Effector memory CD4-positive, alpha-beta T cell (primary cell): ENCODE measurements around the gene RFXANK.
"Not testable (repeated sequence)": the region's sequence is repeated elsewhere in the genome, so short reads cannot be mapped to it uniquely, and the experiment has no call there.

ENCODE experiments used
- DNase-seq, 3 donors: peaks; one replicate each; pipeline ENCODE4 v3.0.0-alpha.2; 2020
- H3K27ac ChIP-seq: 2 replicates; pipeline ENCODE4 v1.7.0; 2013; ENCODE audit warnings: mild to moderate bottlenecking, low read length, moderate library complexity; ENCODE audit not compliant: insufficient read depth, poor library complexity, severe bottlenecking
- H3K27me3 ChIP-seq: replicated peaks from 2 replicates; pipeline ENCODE4 v1.7.0; 2013; ENCODE audit warnings: mild to moderate bottlenecking, low read length; ENCODE audit not compliant: insufficient read depth, control insufficient read depth, poor library complexity, severe bottlenecking
- H3K36me3 ChIP-seq: 2 replicates; pipeline ENCODE4 v1.7.0; 2013; ENCODE audit warnings: mild to moderate bottlenecking, low read length, moderate library complexity; ENCODE audit not compliant: control insufficient read depth, insufficient read depth
- H3K4me1 ChIP-seq: 2 replicates; pipeline ENCODE4 v1.7.0; 2013; ENCODE audit warnings: low read length, mild to moderate bottlenecking; ENCODE audit not compliant: control insufficient read depth, insufficient read depth, poor library complexity, severe bottlenecking
- H3K4me3 ChIP-seq: 2 replicates; pipeline ENCODE4 v1.7.0; 2013; ENCODE audit warnings: low read length, low read depth, mild to moderate bottlenecking; ENCODE audit not compliant: insufficient read depth, poor library complexity, severe bottlenecking
- H3K9me3 ChIP-seq: 2 replicates; pipeline ENCODE4 v1.7.0; 2013; ENCODE audit warnings: mild to moderate bottlenecking, low read length, moderate library complexity; ENCODE audit not compliant: control insufficient read depth
- total RNA-seq, 3 donors: gene quantifications; one replicate each; lab custom pipeline; 2026; lab: John Stamatoyannopoulos, UW

RFXANK gene, protein sequence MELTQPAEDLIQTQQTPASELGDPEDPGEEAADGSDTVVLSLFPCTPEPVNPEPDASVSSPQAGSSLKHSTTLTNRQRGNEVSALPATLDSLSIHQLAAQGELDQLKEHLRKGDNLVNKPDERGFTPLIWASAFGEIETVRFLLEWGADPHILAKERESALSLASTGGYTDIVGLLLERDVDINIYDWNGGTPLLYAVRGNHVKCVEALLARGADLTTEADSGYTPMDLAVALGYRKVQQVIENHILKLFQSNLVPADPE
- total RNA-seq, result 23.0 to 28.7 (median 26.6) reads per million in 3 donors

DNA sequence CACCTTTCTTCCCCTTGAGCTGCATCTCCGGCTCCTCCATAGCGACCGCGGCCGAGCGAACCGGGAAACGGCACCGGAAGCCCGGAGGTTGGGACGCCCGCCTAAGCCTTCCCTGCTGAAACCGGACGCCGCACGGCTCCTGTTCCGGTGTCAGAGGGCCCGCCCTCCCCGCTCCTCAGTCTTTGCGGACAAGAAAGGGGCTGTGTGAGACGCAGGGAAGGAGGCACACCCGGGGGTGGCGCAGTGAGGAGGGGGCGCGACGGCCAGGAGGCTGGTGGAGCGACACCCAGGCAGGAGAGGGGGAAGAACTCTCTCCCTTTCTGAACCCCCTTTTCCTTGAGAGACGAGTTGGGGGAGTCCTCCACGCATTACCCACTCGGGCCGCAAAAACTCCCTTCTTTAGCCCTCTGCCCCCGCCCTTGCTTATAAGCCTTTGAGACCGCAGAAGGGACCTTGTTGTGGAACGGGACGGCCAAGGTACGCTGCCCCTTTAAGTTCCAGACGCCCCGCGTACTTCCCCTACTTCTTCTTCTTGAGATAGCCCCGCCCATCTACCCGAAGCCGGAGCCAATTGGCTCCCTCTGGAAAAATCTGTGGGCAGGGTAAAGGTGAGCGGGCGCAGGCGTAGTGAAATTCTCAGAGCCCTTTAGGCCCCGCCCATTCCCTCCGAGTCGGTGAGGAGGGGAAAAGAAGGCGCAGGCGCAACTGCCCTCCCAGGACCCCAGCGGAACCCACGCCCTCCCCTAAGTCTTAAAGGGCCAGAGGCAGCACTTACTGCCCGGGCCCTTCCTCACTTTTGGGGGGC lies at the start of gene RFXANK, which contains the start of gene BORCS8:
Gene RFXANK (plus strand): TSS at position 181 of the 805 bp plus-strand sequence. CDS start 1,689 bp downstream, outside the sequence.
Gene BORCS8 (minus strand): TSS at position 75 of the 805 bp plus-strand sequence. CDS start 35 bp downstream, at position 40.
- H3K4me1 ChIP-seq, result peaks cover 14% of the 10 kb centered on the region

DNA sequence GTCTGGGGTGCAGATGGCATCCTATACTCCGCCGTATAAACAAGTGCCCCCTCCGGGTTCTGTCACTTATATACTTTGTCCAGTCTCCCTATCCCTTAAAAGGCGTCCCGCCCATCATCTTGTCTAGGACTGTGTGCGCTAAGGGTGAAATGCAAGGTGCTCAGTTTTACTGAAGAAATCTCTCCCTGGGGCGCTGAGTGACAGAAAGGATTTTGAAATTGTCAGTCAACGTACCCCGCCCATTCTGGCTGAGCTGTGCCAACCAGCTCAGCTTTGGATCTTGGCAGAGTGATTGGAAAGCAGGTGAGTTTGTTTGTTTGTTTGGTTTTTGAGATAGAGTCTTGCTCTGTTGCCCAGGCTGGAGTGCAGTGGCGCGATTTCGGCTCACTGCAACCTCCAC lies 49.7 kb upstream of the RFXANK start:
- no peak for DNase-seq
- Histone ChIP-seq H3K9me3 (no peaks in the 10 kb centered on the region), H3K4me3 (no peak overlapping the region), H3K36me3 (peaks cover 9% of the 10 kb centered on the region), H3K27ac (no peak overlapping the region), H3K4me1 (peaks cover 9% of the 10 kb centered on the region), H3K27me3 (no peaks in the 10 kb centered on the region)

More for the DNA sequence above, at the start of gene RFXANK, which contains the start of gene BORCS8:
- H3K4me3 ChIP-seq, result peak within 1 kb of the TSS; percentile 100
- peak; percentile 97 to 98 (median 98) for DNase-seq
- no peaks in the 10 kb centered on the region for H3K9me3 ChIP-seq
- peaks cover 9% of the 10 kb centered on the region for H3K36me3 ChIP-seq
- H3K27ac ChIP-seq, result peak within 1 kb of the TSS; percentile 100
- no peaks in the 10 kb centered on the region for H3K27me3 ChIP-seq

DNA sequence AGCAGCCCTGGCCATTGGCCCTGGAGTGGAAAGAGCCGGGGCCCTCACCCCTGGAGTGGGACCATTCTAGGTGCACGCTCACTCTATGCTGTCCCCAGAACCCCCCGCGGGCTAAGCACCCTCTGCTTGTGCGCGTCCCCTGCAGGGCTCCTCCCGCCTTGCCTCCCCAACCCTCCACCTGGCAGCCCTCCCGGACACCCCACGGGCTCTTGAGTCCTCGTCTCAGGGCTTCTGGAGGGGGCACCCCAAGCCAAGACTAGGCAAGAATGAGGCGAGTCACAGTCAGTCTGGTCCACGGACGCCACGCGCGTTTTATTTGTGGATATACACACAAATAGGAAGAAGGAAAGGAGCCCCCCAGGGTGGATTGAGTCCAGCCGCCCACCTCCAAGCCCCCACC lies 46.8 kb upstream of the RFXANK start:
- Histone ChIP-seq H3K4me1 (no peaks in the 10 kb centered on the region), H3K9me3 (no peaks in the 10 kb centered on the region), H3K27me3 (no peaks in the 10 kb centered on the region), H3K36me3 (peaks cover 16% of the 10 kb centered on the region), H3K27ac (no peak overlapping the region), H3K4me3 (no peak overlapping the region)
- no peak for DNase-seq

DNA sequence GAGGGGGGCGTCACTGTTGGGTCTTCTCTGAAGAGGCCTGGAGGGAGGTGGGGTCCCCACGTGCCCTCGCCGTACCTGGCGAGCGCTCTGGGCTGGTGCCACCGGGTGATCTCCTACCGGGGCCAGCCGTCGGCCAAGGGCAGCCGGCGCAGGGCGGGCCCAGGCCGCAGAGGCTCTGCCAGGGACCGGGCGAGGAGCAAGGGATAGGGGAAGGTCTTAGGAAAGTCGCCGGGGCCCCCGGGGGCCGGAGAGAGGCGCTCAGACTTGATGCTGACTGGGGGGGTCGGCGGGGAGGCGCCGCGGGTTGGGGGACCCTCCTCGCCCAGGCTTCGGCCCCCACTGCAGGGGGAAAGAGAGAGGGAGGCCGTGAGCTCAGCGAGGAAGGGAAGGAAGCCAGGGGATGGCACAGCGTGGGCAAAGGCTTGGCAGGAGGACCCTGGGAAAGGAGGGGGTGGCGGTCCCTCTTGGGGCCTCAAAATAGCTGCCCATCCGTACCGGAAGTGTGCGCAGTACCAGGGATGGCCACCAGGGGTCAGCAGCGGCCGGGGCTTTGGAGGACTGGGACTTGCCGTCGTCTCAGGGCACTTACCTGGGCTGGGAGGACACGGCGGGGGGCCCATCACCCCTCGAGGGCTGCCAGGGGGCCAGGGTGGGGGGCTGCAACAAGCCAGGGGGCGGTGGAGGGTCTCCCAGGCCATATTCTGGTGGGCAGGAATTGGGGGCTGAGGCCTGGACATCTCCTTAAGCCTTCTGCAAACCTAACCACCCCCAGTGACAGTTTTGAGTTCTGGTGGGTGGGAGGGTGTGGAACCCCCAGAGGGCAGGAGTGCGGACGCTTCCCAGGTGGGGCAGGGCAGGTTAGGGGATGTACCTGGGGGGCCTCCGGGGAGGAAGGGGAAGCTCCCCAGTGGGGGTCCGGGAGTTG lies 46.1 kb upstream of the RFXANK start:
- no peaks in the 10 kb centered on the region for H3K9me3 ChIP-seq
- H3K4me3 ChIP-seq, result no peak overlapping the region
- H3K4me1 ChIP-seq, result no peaks in the 10 kb centered on the region
- peaks cover 16% of the 10 kb centered on the region for H3K36me3 ChIP-seq
- peak; percentile 67 to 77 (median 70) for DNase-seq
- H3K27ac ChIP-seq, result no peak overlapping the region
- no peaks in the 10 kb centered on the region for H3K27me3 ChIP-seq

DNA sequence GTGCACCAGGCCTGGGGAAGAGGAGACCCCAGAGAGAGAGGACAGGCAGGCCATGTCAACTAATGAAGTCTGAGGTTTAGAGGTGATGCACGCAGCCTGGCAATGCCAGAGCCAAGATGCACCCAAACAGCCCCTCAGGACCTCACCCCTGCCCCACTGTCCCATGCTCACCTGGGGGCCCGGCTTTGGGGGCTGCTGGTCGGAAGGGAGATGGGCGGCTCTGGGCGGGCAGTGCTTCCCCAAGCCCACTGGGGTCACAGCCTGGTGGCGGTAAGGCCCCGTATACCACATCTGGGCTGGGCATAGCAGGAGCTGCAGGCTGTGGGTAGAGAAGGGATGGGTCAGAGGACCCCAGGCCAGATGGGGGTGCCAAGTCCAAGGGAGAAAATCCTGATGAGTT lies 45.2 kb upstream of the RFXANK start:
- Histone ChIP-seq H3K27me3 (no peaks in the 10 kb centered on the region), H3K4me1 (no peaks in the 10 kb centered on the region), H3K9me3 (no peaks in the 10 kb centered on the region), H3K4me3 (no peak overlapping the region), H3K36me3 (peaks cover 16% of the 10 kb centered on the region), H3K27ac (no peak overlapping the region)
- no peak for DNase-seq

DNA sequence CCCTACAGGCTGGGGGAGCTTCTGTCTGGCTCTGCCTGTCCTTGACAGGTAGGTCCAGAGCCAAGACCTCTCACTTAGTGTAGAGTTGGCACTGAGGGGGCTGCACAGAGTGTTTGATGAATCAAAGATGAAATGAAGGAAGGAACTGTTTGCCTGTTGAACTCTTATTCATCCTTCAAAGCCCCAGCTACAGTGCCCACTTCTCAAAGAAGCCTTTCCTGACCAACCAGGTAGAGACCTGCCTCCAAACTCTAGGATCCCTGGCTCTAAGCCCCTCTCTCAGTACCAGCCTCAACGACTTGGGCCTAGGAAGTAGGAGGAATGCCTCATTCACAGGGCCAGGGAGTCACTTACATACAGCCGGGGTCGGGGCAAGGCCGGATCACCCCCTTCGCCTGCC lies 44.7 kb upstream of the RFXANK start:
- H3K9me3 ChIP-seq, result no peaks in the 10 kb centered on the region

DNA sequence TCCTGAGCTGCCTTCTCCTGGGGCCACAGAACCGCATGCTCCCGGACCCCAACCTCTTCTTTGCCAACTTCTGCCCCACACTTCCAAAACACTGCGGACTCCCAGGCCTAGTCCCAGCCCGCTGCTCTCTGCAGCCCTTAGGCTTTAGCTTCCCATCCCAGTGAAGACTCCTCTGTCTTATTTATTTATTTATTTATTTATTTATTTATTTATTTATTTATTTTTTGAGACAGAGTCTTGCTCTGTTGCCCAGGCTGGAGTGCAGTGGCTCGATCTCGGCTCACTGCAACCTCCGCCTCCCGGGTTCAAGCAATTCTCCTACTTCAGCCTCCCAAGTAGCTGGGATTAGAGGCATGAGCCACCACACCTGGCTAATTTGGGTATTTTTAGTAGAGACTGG lies 43.6 kb upstream of the RFXANK start:
- H3K4me3 ChIP-seq, H3K4me1 ChIP-seq, H3K9me3 ChIP-seq, H3K27me3 ChIP-seq, H3K27ac ChIP-seq, DNase-seq: not testable (repeated sequence)
- peaks cover 16% of the 10 kb centered on the region for H3K36me3 ChIP-seq

More for the DNA sequence above, 44.7 kb upstream of the RFXANK start:
- Histone ChIP-seq H3K27ac (no peak overlapping the region), H3K27me3 (no peaks in the 10 kb centered on the region), H3K4me3 (no peak overlapping the region), H3K4me1 (no peaks in the 10 kb centered on the region), H3K36me3 (peaks cover 16% of the 10 kb centered on the region)
- no peak for DNase-seq

DNA sequence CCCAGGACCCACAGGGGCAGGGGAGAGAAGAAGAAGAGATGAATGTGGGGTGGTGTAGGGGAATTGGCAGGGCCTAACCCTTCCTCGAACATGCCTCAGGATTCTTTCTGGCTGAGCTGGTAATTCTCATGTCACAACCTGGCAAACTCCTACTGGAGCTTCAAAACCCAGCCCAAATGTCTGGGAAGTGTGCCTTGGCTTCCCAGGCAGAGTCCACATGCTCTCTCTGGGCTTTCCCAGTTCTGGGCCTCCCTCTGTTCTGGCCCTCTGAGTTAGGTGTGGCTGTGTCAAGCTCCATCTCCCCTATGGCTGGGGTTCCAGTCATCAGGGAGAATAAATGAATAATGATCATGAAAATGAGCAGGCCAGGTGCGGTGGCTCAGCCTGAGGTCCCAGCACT lies 42.6 kb upstream of the RFXANK start:
- H3K27ac ChIP-seq, result no peak overlapping the region

DNA sequence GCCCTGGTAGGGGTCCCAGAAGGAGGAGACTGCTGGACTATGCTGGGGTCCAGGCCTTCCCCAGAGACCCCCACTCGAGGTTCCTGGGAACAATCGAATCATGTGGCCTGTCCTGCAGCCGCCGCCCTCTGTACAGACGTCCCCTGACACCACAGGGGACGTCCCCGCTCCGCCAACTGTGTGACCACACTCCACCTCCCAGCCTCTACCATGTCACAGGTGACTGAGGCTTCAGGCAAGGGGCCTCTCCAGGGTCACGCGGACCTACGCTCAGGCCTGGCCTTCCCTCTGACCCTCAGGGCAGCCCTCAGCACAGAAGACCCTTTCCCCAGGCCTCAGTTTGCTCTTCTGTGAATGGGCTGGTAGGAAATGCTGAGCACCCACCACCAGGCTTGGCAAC lies 40.6 kb upstream of the RFXANK start:
- H3K9me3 ChIP-seq, result no peaks in the 10 kb centered on the region
- DNase-seq, result no peak
- peaks cover 16% of the 10 kb centered on the region for H3K36me3 ChIP-seq
- no peak overlapping the region for H3K27ac ChIP-seq
- no peak overlapping the region for H3K4me3 ChIP-seq
- H3K4me1 ChIP-seq, result no peaks in the 10 kb centered on the region
- no peaks in the 10 kb centered on the region for H3K27me3 ChIP-seq

More for the DNA sequence above, 42.6 kb upstream of the RFXANK start:
- Histone ChIP-seq H3K9me3 (no peaks in the 10 kb centered on the region), H3K27me3 (no peaks in the 10 kb centered on the region), H3K4me1 (no peaks in the 10 kb centered on the region), H3K4me3 (no peak overlapping the region), H3K36me3 (peaks cover 16% of the 10 kb centered on the region)
- DNase-seq, result no peak
